GM12873 (cell line): ENCODE results near the gene SDHA.

Experiments used
- TF ChIP-seq, protein P1 (sequence below): IDR thresholded peaks from 2 replicates; pipeline ENCODE4 v1.5.1; 2012; ENCODE audit warnings: low read depth, mild to moderate bottlenecking, moderate library complexity, low read length, control low read depth; ENCODE audit not compliant: insufficient read depth; ENCODE audit errors: missing control alignments

SDHA gene

DNA sequence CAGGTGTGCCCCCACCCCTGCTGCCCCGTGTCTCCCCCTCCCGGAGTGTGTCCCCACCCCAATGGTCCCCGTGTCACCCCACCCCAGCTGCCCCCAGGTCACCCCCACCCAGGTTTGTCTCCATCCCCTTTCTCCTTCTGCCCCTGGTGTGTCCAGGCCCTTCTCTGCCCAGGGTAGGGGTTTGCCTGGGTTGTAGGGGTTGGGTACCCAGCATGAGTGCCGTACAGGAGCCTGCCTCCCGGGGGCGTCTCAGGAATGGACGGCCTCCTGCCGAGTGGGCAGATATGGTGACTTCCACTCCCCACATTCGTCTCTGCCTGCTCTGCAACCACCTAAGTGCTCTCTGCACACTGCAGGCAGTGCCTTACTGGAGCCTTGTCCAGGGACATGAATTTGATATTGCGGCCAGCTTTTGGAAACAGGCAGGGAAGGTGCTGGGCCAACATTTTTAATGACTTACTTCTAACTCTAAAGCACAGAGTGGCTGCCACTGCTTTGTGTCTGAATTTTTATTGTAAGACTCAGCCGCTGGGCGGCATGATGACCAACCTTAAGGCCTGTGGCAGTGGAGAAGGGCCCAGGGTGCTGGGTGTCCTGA is 20.1 kb upstream of the SDHA start:
- TF ChIP-seq, protein P1, sequence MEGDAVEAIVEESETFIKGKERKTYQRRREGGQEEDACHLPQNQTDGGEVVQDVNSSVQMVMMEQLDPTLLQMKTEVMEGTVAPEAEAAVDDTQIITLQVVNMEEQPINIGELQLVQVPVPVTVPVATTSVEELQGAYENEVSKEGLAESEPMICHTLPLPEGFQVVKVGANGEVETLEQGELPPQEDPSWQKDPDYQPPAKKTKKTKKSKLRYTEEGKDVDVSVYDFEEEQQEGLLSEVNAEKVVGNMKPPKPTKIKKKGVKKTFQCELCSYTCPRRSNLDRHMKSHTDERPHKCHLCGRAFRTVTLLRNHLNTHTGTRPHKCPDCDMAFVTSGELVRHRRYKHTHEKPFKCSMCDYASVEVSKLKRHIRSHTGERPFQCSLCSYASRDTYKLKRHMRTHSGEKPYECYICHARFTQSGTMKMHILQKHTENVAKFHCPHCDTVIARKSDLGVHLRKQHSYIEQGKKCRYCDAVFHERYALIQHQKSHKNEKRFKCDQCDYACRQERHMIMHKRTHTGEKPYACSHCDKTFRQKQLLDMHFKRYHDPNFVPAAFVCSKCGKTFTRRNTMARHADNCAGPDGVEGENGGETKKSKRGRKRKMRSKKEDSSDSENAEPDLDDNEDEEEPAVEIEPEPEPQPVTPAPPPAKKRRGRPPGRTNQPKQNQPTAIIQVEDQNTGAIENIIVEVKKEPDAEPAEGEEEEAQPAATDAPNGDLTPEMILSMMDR, result no peak

DNA sequence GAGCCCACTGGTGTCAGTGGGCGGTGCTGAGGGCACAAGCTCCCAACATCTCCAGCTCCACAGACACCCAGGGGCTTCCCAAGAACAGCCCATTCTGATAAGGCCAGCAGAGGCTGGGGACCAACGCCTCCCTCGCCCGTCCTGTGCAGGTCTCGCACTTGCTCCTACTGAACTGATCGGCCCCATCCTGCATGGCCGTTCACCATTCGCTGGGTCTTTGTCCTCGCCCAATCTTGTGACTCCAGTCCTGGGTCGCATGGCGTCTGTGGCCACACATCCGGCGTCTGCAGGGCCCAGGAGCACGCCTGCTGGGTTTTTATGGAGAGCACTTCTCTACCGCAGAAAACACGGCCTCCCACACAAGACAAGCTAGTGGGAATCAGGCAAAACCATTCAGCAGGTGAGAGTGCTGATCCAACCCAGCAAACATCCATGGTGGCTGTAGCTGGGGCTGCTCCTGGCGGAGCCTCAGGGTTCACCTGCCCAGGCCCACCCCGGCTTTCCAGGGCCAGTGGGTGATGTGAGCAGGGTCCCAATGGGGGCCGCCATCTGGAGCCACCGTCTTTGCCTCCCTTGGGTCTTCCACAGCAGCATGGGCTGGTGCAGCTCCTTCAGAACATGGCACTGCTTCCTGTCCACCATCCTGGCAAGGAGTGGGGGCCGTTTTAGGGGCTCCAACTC is 19.5 kb upstream of the SDHA start:
- TF ChIP-seq, protein P1, result no peak

DNA sequence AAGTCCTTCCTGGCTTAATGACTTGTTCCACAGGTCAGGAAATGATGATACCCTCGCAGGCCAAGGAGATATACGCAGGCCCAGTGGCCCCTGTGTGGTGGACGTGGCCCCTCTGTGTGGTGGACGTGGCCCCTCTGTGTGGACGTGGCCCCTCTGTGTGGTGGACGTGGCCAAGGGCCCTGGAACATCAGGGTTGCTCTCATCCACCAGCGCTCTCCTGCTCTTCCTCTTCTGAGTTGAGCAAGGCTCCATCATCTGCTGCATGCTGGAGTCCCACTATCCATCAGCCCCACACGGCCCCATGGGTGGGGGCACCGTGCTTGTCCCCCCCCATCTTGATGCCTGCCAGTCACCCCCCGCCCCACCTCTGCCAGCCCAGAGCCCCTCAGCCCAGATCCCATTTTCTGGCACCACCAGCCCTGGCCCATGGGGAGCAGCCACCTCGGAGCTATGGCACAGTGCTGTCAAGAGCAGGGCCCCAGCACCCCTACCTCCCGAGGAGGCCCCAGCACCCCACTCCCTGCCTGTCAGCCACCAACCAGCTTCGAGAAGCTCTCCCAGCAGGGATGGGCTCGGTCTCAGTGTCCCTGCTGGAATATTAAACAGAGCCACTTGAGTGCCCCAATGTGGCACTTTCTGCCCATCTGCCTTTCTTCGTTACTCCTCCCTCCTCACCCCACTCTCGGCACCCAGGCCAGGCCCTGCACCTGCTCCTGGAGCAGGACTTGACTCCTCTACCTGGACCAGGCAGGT is 18.7 kb upstream of the SDHA start:
- TF ChIP-seq, protein P1, result no peak

DNA sequence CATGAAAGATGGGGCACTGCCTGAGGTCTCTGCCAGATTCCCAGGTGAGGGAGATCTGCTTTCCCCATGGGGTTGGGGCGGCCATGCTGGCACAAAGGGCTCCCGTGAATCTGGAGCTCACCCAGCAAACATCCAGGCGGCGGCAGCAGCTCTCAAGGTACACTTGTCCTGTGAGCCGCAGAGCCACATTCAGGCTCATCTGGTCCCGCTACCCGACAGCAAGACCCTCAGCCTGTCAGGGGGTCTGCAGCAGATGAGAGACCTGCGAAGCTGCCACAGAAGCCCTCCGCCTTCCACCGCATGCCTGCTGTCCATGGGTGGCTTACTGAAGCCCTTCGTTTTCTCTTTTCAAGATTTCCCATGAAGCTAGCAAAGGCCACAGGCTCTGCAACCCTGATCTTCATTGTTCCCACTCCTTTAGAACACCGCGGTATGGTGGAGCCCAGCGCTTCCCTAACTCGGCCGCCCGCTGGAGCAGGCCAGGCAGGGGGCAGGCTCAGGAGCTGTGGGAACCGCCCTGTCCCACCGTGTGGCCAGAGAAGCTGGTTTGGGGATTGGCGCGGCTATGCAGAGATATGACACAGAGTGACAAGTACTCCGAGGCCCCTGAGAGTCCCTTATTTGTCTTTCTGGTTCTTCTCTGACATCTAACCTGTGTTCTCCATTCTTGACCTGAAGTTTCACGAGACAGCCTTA is 18.0 kb upstream of the SDHA start:
- TF ChIP-seq, protein P1, result no peak

DNA sequence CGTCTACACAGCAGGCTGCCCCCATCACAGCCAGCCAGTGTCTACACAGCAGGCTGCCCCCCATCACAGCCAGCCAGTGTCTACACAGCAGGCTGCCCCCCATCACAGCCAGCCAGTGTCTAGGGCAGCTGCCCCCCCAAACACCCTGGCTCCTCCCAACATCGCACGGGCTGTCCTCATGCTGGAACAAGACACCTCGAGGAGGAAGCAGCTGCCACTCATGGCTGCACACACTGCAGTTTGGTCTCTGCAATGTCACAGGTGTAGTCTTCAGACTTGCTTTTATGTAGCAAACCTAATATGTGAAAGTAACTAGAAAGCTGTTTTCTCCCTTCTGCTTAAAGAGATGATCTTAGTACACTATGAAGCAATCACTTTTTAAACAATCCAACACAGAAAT is 17.1 kb upstream of the SDHA start:
- TF ChIP-seq, protein P1, result no peak

DNA sequence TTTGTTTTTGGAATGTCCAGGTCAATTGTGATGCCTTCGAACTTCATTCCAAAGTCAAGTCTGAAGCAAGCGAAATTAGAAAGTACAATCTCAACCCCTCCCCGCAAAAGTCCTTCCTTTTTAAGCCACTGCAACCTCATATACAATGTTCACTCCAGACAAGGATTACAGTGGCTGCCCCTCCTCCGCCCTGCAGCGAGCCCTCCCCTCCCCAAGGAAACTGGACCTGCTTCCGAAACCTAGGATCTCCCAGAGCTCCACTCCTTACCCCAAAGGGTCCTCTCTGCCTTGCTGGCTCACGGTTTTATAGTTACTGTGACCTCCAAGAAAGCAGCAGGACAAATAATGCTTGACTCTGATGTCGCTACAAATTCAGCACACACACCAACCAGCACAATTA is 16.4 kb upstream of the SDHA start:
- TF ChIP-seq, protein P1, result no peak
